ENCODE data around the gene HCK. TPM values are rescaled to one million over a fixed set of nuclear protein-coding genes. Genes with fewer than 3 reads are reported as not detected.
"Not testable (repeated sequence)": the region's sequence is repeated elsewhere in the genome, so short reads cannot be mapped to it uniquely, and the experiment has no call there.

Gene HCK
- total RNA-seq, 2 donors from 2014 or later, result 0.16 TPM; not detected in 1

- peak; percentile 86 to 87 for ATAC-seq
- H3K9me3 Mint-ChIP-seq, result no peaks in the 10 kb centered on the region
- H3K27ac Mint-ChIP-seq, result peak within 1 kb of the TSS; percentile 99 to 100
- DNase-seq (ENCODE audit: low spot score in 2 of 2), result peak; percentile 89 to 91
- peaks cover 15 to 18% of the 10 kb centered on the region in 2 donors for H3K36me3 Mint-ChIP-seq
Observed at GRCh38 chr20:32109392-32110172, 57.5 kb downstream of the HCK start, which contains the start of gene TM9SF4. Gene TM9SF4, plus strand, starts transcription at chr20:32109714. Its CDS starts 27 bp downstream, at chr20:32109741.

GRCh38 chr20:32110173-32110704, 58.2 kb downstream of the HCK start:
- ATAC-seq (no peak), DNase-seq (ENCODE audit: low spot score in 2 of 2) (no peak)
- peak overlapping the region; percentile 99 to 100 for H3K27ac Mint-ChIP-seq
- H3K36me3 Mint-ChIP-seq, result peaks cover 15 to 25% of the 10 kb centered on the region in 2 donors
- H3K9me3 Mint-ChIP-seq, result no peaks in the 10 kb centered on the region

- H3K27ac Mint-ChIP-seq, result peak overlapping the region; percentile 99 to 100
- DNase-seq (ENCODE audit: low spot score in 2 of 2) (no peak), ATAC-seq (no peak)
- H3K9me3 Mint-ChIP-seq, result no peaks in the 10 kb centered on the region
- peaks cover 15 to 27% of the 10 kb centered on the region in 2 donors for H3K36me3 Mint-ChIP-seq
Observed at GRCh38 chr20:32110727-32111126, 58.7 kb downstream of the HCK start.

GRCh38 chr20:32111156-32111686, 59.2 kb downstream of the HCK start:
- DNase-seq (ENCODE audit: low spot score in 2 of 2) (no peak), ATAC-seq (no peak)
- Mint-ChIP-seq H3K9me3 (no peaks in the 10 kb centered on the region), H3K27ac (peak overlapping the region in 1 of 2 donors; percentile 99), H3K36me3 (peaks cover 15 to 28% of the 10 kb centered on the region in 2 donors)

GRCh38 chr20:32111753-32112152, 59.7 kb downstream of the HCK start:
- Mint-ChIP-seq H3K27ac (no peak overlapping the region), H3K9me3 (no peaks in the 10 kb centered on the region), H3K36me3 (peaks cover 15 to 33% of the 10 kb centered on the region in 2 donors)
- no peak for ATAC-seq
- no peak for DNase-seq (ENCODE audit: low spot score in 2 of 2)

- H3K27ac Mint-ChIP-seq, result peak overlapping the region in 1 of 2 donors; percentile 5
- peaks cover 15 to 34% of the 10 kb centered on the region in 2 donors for H3K36me3 Mint-ChIP-seq
- no peaks in the 10 kb centered on the region for H3K9me3 Mint-ChIP-seq
- ATAC-seq (no peak), DNase-seq (ENCODE audit: low spot score in 2 of 2) (no peak)
Observed at GRCh38 chr20:32112841-32113240, 60.8 kb downstream of the HCK start.

GRCh38 chr20:32113591-32114260, 61.7 kb downstream of the HCK start:
- H3K36me3 Mint-ChIP-seq, result peaks cover 15 to 34% of the 10 kb centered on the region in 2 donors
- no peaks in the 10 kb centered on the region for H3K9me3 Mint-ChIP-seq
- peak overlapping the region in 1 of 2 donors; percentile 61 for H3K27ac Mint-ChIP-seq
- no peak for DNase-seq (ENCODE audit: low spot score in 2 of 2)
- ATAC-seq, result no peak

- H3K36me3 Mint-ChIP-seq, result peaks cover 15 to 34% of the 10 kb centered on the region in 2 donors
- ATAC-seq (no peak), DNase-seq (ENCODE audit: low spot score in 2 of 2) (no peak)
- H3K27ac Mint-ChIP-seq, result no peak overlapping the region
- no peaks in the 10 kb centered on the region for H3K9me3 Mint-ChIP-seq
Observed at GRCh38 chr20:32114305-32114960, 62.4 kb downstream of the HCK start.

GRCh38 chr20:32115211-32115767, 63.2 kb downstream of the HCK start:
- Mint-ChIP-seq H3K36me3 (peaks cover 8 to 27% of the 10 kb centered on the region in 2 donors), H3K27ac (peak overlapping the region in 1 of 2 donors; percentile 37), H3K9me3 (no peaks in the 10 kb centered on the region)
- DNase-seq (ENCODE audit: low spot score in 2 of 2) (no peak), ATAC-seq (no peak)

GRCh38 chr20:32116079-32116521, 64.1 kb downstream of the HCK start:
- Mint-ChIP-seq H3K36me3 (peaks cover 6 to 25% of the 10 kb centered on the region in 2 donors), H3K9me3 (no peaks in the 10 kb centered on the region), H3K27ac (no peak overlapping the region)
- DNase-seq (ENCODE audit: low spot score in 2 of 2), result no peak
- ATAC-seq, result no peak

GRCh38 chr20:32116796-32117195, 64.8 kb downstream of the HCK start:
- DNase-seq (ENCODE audit: low spot score in 2 of 2); H3K27ac Mint-ChIP-seq; ATAC-seq; H3K9me3 Mint-ChIP-seq: not testable (repeated sequence)
- peaks cover 0 to 18% of the 10 kb centered on the region in 2 donors for H3K36me3 Mint-ChIP-seq

GRCh38 chr20:32118427-32118826, 66.4 kb downstream of the HCK start:
- H3K27ac Mint-ChIP-seq; ATAC-seq; DNase-seq (ENCODE audit: low spot score in 2 of 2); H3K9me3 Mint-ChIP-seq: not testable (repeated sequence)
- H3K36me3 Mint-ChIP-seq, result peaks cover 0 to 21% of the 10 kb centered on the region in 2 donors

- DNase-seq (ENCODE audit: low spot score in 2 of 2) (no peak), ATAC-seq (no peak)
- Mint-ChIP-seq H3K27ac (no peak overlapping the region), H3K9me3 (no peaks in the 10 kb centered on the region), H3K36me3 (peaks cover 0 to 25% of the 10 kb centered on the region in 2 donors)
Observed at GRCh38 chr20:32119734-32120133, 67.7 kb downstream of the HCK start.

GRCh38 chr20:32121908-32122307, 69.9 kb downstream of the HCK start:
- peaks cover 0 to 15% of the 10 kb centered on the region in 2 donors for H3K36me3 Mint-ChIP-seq
- not testable (repeated sequence) for DNase-seq (ENCODE audit: low spot score in 2 of 2); ATAC-seq; H3K9me3 Mint-ChIP-seq; H3K27ac Mint-ChIP-seq

- Mint-ChIP-seq H3K36me3 (peaks cover 0 to 15% of the 10 kb centered on the region in 2 donors), H3K27ac (no peak overlapping the region), H3K9me3 (no peaks in the 10 kb centered on the region)
- ATAC-seq, result no peak
- no peak for DNase-seq (ENCODE audit: low spot score in 2 of 2)
Observed at GRCh38 chr20:32123088-32123487, 71.0 kb downstream of the HCK start.

- H3K36me3 Mint-ChIP-seq, result peaks cover 0 to 15% of the 10 kb centered on the region in 2 donors
- H3K9me3 Mint-ChIP-seq, result no peaks in the 10 kb centered on the region
- ATAC-seq (no peak), DNase-seq (ENCODE audit: low spot score in 2 of 2) (no peak)
- H3K27ac Mint-ChIP-seq, result peak overlapping the region in 1 of 2 donors; percentile 44
Observed at GRCh38 chr20:32124916-32125454, 72.9 kb downstream of the HCK start.
